Activated T-cell treated with anti-CD3 and anti-CD28 coated beads, Interleukin-2, amount 50 U/mL, for 24 hours (primary cell): ENCODE results near the gene NPC1.

ENCODE experiments used
- DNase-seq: peaks from one replicate; pipeline ENCODE4 v3.0.0-alpha.2; 2020
- H3K27ac Mint-ChIP-seq: 2 replicates; pipeline ENCODE4 v1.8.0; 2020; ENCODE audit warnings: mild to moderate bottlenecking, mixed read lengths
- H3K27me3 Mint-ChIP-seq: 2 replicates; pipeline ENCODE4 v1.8.0; 2020; ENCODE audit warnings: mixed read lengths
- H3K36me3 Mint-ChIP-seq: 2 replicates; pipeline ENCODE4 v1.8.0; 2020; ENCODE audit warnings: low read depth, mixed read lengths
- H3K4me1 Mint-ChIP-seq: 2 replicates; pipeline ENCODE4 v1.8.0; 2020; ENCODE audit warnings: low read depth, mixed read lengths
- H3K4me3 Mint-ChIP-seq: 2 replicates; pipeline ENCODE4 v1.8.0; 2020; ENCODE audit warnings: mild to moderate bottlenecking, moderate library complexity, mixed read lengths
- H3K9me3 Mint-ChIP-seq: 2 replicates; pipeline ENCODE4 v1.8.0; 2020; ENCODE audit warnings: mixed read lengths

The NPC1 gene

DNA sequence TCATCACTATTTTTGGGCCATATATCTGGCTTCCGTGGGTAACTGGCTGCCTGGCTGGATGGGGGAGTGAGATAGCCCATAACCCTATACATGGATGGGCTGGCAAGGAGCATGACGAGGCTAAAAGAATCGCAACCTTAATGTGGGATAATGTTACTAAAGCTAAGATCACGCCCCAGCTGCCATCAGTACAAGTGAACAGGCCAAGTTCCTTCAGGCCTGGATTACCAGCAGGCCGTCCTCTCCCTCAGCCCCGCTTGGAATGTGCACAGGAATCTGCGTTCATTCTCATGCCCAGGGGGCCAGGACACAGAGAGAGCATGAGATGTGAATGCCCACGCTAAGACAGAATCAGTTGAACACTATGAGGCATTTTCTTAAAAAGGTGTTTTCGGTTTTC lies 48.3 kb downstream of the NPC1 start:
- Mint-ChIP-seq H3K4me3 (no peak overlapping the region), H3K4me1 (peaks cover 35% of the 10 kb centered on the region), H3K27ac (peak overlapping the region; percentile 35), H3K27me3 (no peaks in the 10 kb centered on the region), H3K9me3 (no peaks in the 10 kb centered on the region), H3K36me3 (peaks cover 98% of the 10 kb centered on the region)
- DNase-seq, result no peak

DNA sequence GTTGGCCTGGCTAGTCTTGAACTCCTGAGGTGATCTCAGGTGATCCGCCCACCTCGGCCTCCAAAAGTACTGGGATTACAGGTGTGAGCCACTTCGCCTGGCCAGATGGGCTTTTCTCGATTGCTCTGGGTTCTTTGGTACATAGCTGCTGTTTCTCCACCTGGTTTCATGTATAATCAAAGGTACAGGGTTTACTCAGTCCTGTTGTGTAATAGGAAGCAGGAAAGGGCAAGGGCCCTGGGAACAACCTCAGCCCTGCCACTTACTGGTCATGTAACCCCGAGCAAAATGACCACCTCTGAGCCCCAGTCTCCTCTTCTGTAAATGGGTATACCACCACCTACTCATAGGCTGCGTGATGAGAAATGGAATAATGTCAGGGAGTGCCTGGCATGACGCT lies 49.0 kb downstream of the NPC1 start:
- DNase-seq, result no peak
- Mint-ChIP-seq H3K4me3 (no peak overlapping the region), H3K27ac (no peak overlapping the region), H3K27me3 (no peaks in the 10 kb centered on the region), H3K36me3 (peaks cover 98% of the 10 kb centered on the region), H3K9me3 (no peaks in the 10 kb centered on the region), H3K4me1 (peaks cover 29% of the 10 kb centered on the region)

DNA sequence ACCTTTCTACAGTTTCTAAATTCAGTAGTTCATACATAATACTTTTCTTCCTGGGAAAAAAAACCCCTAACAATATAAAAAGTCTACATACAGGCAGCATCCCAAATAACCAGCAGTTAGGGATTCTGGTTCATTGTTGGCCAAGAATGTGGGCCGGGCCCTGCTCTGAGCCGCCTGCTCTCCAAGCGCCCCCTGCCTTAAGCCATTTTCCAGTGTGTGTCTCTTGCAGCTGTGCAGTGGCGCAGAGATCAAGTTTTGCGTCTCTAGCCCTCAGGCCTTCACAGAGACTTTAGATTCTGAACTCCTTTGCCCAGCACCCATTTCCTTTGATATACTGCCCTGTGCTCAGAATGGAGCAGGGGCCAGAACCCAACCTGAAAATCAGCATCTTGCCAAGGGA lies 50.1 kb downstream of the NPC1 start:
- no peak overlapping the region for H3K4me3 Mint-ChIP-seq
- DNase-seq, result no peak
- H3K27me3 Mint-ChIP-seq, result no peaks in the 10 kb centered on the region
- peaks cover 98% of the 10 kb centered on the region for H3K36me3 Mint-ChIP-seq
- H3K9me3 Mint-ChIP-seq, result no peaks in the 10 kb centered on the region
- H3K4me1 Mint-ChIP-seq, result peaks cover 18% of the 10 kb centered on the region
- peak overlapping the region; percentile 31 for H3K27ac Mint-ChIP-seq

DNA sequence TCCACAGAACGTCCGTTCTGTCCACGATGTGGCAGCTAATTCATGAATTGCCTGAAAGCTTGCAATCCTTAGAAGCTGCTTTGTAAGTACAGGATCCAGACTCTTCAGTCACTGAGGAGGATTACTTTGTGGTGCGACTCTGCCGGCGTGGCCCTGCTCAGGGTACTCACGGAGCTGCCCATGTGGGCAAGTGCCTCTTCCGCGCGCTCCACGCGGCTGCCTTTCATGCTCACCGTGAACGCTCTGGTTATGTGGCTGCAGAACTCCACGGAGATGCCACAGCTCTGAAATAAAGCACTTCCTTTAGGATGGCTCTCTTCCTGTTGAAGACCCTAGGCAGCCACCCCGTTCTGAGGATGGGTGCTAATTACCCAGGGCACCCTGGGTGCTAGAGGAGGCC lies 52.0 kb downstream of the NPC1 start:
- DNase-seq, result no peak
- peak overlapping the region; percentile 20 for H3K27ac Mint-ChIP-seq
- H3K9me3 Mint-ChIP-seq, result no peaks in the 10 kb centered on the region
- no peak overlapping the region for H3K4me3 Mint-ChIP-seq
- H3K4me1 Mint-ChIP-seq, result peaks cover 12% of the 10 kb centered on the region
- H3K36me3 Mint-ChIP-seq, result peaks cover 98% of the 10 kb centered on the region
- H3K27me3 Mint-ChIP-seq, result no peaks in the 10 kb centered on the region

DNA sequence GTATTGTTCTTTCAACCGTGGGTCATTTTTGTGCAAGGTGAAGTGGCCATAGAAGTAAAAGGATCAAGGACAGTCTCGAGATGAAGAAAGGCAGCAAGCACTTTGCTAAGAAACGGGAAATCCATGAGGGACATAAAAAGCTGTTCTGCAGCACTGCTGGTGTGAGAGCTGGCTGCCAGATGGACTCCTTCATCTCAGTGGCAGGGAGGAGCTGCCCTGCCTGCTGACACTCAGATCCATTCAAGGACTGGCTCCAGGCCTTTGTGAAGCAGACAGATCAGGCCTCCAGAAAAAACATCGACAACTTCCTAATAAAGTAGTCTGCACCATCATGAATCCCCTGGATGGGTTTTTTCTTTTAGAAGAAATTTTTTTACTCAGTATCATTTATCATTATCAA lies 53.5 kb downstream of the NPC1 start:
- Mint-ChIP-seq H3K36me3 (peaks cover 98% of the 10 kb centered on the region), H3K27ac (peak overlapping the region; percentile 56), H3K4me3 (no peak overlapping the region), H3K4me1 (peaks cover 13% of the 10 kb centered on the region), H3K27me3 (no peaks in the 10 kb centered on the region), H3K9me3 (no peaks in the 10 kb centered on the region)
- no peak for DNase-seq

DNA sequence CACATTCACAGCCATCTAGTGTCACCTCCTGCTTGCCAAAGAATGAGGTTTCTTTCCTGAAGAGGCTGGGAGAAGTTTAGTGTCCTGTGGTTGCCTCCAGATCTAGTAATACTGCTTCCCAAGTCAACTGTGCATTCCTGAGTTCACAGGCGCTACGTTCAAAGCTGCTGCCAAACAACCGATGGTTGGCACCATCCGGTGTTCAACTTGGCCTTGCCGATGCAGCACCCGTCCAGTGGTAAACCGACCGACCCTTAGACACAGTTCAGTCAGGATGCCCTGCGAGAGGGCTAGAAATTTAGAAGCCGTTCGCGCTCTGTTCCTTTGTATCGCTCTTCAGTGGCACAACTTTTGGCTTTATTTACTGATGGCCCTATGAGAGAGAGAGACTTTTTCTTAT lies 54.4 kb downstream of the NPC1 start:
- peaks cover 96% of the 10 kb centered on the region for H3K36me3 Mint-ChIP-seq
- no peak overlapping the region for H3K4me3 Mint-ChIP-seq
- peaks cover 13% of the 10 kb centered on the region for H3K4me1 Mint-ChIP-seq
- no peaks in the 10 kb centered on the region for H3K27me3 Mint-ChIP-seq
- peak overlapping the region; percentile 74 for H3K27ac Mint-ChIP-seq
- no peak for DNase-seq
- H3K9me3 Mint-ChIP-seq, result no peaks in the 10 kb centered on the region

DNA sequence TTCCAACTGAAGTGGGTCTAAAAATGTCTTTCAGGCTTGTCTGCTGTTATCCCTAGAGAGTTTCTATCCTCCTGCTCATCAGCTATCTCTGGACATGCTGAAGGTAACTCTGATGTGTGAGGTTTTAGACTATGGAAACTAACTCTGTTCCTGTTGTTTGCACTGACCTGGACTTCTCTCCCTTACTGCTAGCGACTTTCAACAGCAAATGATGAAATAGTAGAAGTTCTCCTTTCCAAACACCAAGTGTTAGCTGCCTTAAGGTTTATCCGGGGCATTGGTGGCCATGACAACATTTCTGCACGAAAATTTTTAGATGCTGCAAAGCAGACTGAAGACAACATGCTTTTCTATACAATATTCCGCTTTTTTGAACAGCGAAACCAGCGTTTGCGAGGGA lies 56.1 kb downstream of the NPC1 start:
- no peak overlapping the region for H3K4me3 Mint-ChIP-seq

DNA sequence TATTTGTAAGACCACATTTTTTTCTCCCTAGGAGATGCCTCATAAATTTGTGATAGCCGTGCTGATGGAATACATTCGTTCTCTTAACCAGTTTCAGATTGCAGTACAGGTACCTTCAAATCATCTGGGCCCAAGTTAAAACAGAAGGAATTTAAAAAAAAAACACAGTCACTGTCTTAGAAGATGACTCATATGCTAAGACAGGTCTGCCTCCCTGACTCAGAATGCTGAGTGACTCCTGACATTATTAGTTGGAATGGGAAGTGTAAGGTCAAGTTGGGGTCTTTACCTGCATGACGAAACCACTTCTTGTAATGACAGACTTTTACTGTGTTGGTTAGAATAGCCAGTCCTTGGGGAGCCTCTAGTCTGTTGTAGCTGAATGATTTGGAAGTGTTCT lies 56.7 kb downstream of the NPC1 start:
- Mint-ChIP-seq H3K4me3 (no peak overlapping the region), H3K36me3 (peaks cover 90% of the 10 kb centered on the region), H3K9me3 (no peaks in the 10 kb centered on the region), H3K27ac (peak overlapping the region; percentile 84), H3K4me1 (peaks cover 13% of the 10 kb centered on the region), H3K27me3 (no peaks in the 10 kb centered on the region)
- no peak for DNase-seq

More for the DNA sequence above, 56.1 kb downstream of the NPC1 start:
- no peak for DNase-seq
- H3K36me3 Mint-ChIP-seq, result peaks cover 95% of the 10 kb centered on the region
- no peaks in the 10 kb centered on the region for H3K27me3 Mint-ChIP-seq
- peak overlapping the region; percentile 84 for H3K27ac Mint-ChIP-seq
- no peaks in the 10 kb centered on the region for H3K9me3 Mint-ChIP-seq
- H3K4me1 Mint-ChIP-seq, result peaks cover 13% of the 10 kb centered on the region

DNA sequence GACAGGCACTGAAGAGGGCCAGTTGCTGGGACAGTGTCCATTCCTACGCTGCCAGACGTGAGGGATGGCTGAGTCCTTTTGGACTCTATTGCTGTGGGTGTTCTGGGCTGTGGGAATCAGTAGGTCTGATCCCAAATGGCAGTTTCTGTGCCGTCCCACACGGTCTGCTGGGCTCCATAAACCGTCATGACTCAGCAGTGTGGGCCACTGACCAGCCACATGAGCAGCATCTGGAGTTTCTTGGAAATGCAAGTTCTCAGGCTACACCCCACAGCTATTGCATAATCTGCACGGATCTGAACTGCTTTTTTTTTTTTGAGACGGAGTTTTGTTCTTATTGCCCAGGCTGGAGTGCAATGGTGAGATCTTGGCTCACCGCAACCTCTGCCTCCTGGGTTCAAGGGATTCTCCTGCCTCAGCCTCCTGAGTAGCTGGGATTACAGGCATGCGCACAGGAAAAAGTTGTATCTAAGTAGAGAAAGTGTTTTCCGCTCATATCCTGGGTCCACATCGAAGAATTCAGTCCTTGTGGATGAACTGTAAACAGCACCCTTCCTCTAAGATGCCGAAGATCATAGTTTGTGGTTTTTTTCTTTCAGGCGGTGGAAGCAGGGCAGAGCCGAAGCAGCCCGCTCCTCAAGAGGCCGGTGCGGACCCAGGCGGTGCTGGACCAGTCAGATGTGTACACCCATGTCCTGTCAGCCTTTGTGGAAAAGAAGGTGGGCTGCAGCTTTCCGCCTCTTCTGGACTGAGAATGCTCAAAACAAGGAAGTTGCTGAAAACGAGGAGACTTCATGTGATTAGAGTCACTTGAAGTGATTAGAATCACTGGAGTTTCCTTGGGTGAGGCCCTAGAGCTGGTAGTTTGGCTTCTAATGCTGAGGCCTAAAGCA lies 57.5 kb downstream of the NPC1 start:
- DNase-seq, result no peak
- Mint-ChIP-seq H3K4me3 (no peak overlapping the region), H3K9me3 (no peaks in the 10 kb centered on the region), H3K36me3 (peaks cover 90% of the 10 kb centered on the region), H3K4me1 (peaks cover 15% of the 10 kb centered on the region), H3K27ac (peak overlapping the region; percentile 84), H3K27me3 (no peaks in the 10 kb centered on the region)

DNA sequence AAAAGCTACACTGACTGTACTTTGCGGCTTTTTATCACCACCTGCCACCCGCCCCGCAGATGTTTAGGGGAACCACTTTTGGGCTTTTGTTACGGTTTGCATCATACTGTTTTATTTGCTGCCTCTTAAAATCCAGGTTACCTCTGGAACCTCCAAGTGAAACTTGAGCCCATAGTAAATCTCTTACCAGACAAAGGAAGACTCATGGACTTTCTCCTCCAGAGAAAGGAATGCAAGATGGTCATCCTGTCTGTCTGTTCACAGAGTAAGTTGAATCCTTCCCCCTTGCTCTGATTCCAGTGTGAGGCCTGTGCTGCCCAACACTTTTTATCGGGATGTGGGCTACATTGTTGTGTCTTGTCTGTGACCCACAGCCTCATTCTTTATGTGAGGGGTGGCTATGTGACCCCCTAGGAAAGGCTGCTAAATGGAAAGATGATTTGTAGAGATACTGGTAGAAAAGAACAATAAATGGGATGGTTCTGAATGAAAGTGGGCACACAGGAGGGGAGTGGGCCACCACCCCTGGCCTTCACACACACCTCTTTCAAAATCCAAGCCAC lies 59.7 kb downstream of the NPC1 start:
- Mint-ChIP-seq H3K27me3 (no peaks in the 10 kb centered on the region), H3K27ac (peak overlapping the region; percentile 61), H3K36me3 (peaks cover 89% of the 10 kb centered on the region)

DNA sequence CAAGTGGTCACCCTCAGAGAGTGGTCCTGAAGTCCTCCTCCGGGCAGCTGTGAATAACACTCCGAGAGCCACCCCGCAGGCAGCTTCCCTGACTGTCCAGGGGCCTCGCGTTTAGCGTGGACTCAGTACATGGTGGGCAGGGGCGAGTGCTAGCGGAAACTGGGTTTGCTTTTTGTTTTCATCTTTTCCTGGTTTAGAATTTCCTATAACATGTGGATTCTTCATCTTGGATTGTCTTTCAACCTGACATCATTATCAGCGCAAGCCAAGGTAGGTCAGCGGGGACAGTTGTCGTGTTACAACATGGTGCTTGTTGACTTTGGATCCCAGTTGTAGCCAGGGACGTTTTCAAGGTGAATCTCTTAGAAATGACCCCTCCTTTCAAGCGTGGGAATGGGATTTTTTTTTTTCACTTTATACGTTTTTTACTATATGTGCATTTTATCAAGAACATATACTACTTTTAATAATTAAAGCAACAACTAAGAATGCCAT lies 62.0 kb downstream of the NPC1 start:
- H3K4me3 Mint-ChIP-seq, result no peak overlapping the region
- DNase-seq, result no peak
- H3K4me1 Mint-ChIP-seq, result peaks cover 12% of the 10 kb centered on the region
- H3K27ac Mint-ChIP-seq, result no peak overlapping the region
- H3K27me3 Mint-ChIP-seq, result no peaks in the 10 kb centered on the region
- H3K9me3 Mint-ChIP-seq, result no peaks in the 10 kb centered on the region
- H3K36me3 Mint-ChIP-seq, result peaks cover 87% of the 10 kb centered on the region

More for the DNA sequence above, 59.7 kb downstream of the NPC1 start:
- Mint-ChIP-seq H3K9me3 (no peaks in the 10 kb centered on the region), H3K4me1 (peaks cover 23% of the 10 kb centered on the region), H3K4me3 (no peak overlapping the region)
- DNase-seq, result no peak

DNA sequence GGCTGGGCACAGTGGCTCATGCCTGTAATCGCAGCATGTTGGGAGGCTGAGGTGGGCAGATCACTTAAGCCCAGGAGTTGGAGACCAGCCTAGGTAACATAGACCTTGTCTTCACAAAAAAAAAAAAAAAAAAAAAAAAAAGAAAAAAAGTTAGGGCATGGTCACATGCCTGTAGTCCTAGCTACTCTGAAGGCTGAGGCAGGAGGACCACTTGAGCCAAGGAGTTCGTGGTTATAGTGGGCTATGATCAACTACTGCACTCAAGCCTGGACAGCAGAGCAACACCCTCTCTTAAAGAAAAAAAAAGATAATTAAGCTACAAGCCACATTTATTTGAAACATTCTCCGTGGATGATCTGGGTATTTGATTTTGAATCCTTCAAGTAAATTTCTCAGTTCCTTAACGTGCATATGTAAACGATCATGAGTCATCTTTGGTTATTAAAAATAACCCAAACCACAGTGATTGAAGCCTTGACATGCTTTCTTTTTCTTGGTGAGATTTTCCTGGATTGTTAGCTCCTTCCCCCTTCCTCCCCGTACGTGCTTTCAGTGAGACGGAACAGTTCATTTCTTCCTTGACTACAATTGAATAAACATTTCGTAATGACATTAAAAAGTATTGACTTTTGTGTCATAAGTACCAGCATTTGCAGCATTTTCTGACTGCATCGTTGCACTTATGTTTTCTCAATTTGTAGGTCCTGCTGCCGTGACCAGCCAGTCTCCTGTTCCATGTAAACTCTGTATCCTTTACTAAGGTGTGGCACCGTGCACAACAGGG lies 62.7 kb downstream of the NPC1 start:
- no peak overlapping the region for H3K4me3 Mint-ChIP-seq
- DNase-seq, result no peak
- peaks cover 87% of the 10 kb centered on the region for H3K36me3 Mint-ChIP-seq
- no peaks in the 10 kb centered on the region for H3K27me3 Mint-ChIP-seq
- H3K4me1 Mint-ChIP-seq, result peaks cover 9% of the 10 kb centered on the region
- no peaks in the 10 kb centered on the region for H3K9me3 Mint-ChIP-seq
- peak overlapping the region; percentile 71 for H3K27ac Mint-ChIP-seq

DNA sequence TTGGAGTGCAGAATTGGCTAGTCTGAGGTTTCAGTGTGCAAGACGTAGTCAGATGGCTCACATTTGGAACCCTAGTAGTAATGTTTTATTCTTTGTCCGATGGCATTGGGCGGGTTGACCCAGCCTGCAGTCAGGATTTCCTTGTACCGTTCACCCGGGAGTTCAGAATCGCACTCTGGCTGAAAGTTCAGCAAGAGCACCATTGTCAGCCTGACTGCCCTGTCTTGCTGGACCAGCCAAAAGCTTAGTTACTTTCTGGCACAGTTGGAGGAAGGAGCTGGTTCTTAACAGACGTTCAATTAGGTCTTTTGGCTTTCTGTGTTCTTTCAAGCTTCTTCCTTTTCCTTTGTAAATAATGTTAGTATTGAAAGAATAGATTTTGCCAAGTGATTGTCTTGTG lies 64.4 kb downstream of the NPC1 start:
- H3K4me3 Mint-ChIP-seq, result no peak overlapping the region
- DNase-seq, result no peak
- H3K36me3 Mint-ChIP-seq, result peaks cover 87% of the 10 kb centered on the region
- H3K27me3 Mint-ChIP-seq, result no peaks in the 10 kb centered on the region
- H3K4me1 Mint-ChIP-seq, result peaks cover 9% of the 10 kb centered on the region
- no peaks in the 10 kb centered on the region for H3K9me3 Mint-ChIP-seq
- peak overlapping the region; percentile 71 for H3K27ac Mint-ChIP-seq

DNA sequence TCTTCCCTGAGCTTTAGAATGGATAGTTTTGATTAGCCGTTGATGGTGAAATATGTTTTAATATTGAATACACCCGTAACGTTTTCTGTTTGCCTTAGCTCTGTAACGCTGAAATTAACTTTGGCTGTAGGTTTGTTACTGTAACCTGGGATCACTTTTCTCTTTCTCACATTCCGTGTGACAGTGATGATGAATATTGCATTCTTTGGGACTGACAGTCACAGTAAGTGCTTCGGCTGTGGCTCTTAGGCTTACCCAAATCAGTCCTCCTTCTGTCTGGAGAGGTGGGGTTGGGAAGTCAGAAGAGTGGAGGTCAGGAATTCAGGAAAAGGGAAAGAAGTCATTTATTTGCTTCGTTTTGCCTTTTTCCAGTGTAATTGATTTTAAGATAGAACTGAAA lies 65.0 kb downstream of the NPC1 start:
- H3K9me3 Mint-ChIP-seq, result no peaks in the 10 kb centered on the region
- no peaks in the 10 kb centered on the region for H3K27me3 Mint-ChIP-seq
- no peak overlapping the region for H3K4me3 Mint-ChIP-seq
- H3K36me3 Mint-ChIP-seq, result peaks cover 86% of the 10 kb centered on the region
- no peak for DNase-seq
- no peak overlapping the region for H3K27ac Mint-ChIP-seq
- peaks cover 9% of the 10 kb centered on the region for H3K4me1 Mint-ChIP-seq
